Stomach (tissue), 9 donors: Measurements from ENCODE around the gene RSRP1. TPM values are rescaled to one million over a fixed set of nuclear protein-coding genes. Genes with fewer than 3 reads are reported as not detected.

Experiments
- DNase-seq, 2 donors: peaks; one replicate each; pipeline versions ENCODE4 v3.0.0 to v3.0.0-alpha.2; 2013 to 2019
- H3K27ac ChIP-seq, 5 donors: fragments of 200-600 bp in 4 of 5; sonication (generic) in 4 of 5; one replicate each; pipeline ENCODE4 v1.5.1; 2013 to 2019; ENCODE audit warnings: mild to moderate bottlenecking in 1 of 5, moderate library complexity in 1 of 5
- H3K27me3 ChIP-seq, 3 donors: fragments of 200-600 bp; sonication (generic); one replicate each; pipeline ENCODE4 v1.5.1; 2017 to 2019; ENCODE audit warnings: mixed run types in 1 of 3
- H3K36me3 ChIP-seq, 4 donors: fragments of 200-600 bp; sonication (generic); 1 replicate in 3 of 4; 2 replicates in 1 of 4; pipeline ENCODE4 v1.5.1; 2016 to 2019
- H3K4me1 ChIP-seq, 4 donors: fragments of 200-600 bp; sonication (generic); one replicate each; pipeline ENCODE4 v1.5.1; 2016 to 2019
- H3K4me3 ChIP-seq, 4 donors: fragments of 200-600 bp; sonication (generic) in 3 of 4; one replicate each; pipeline ENCODE4 v1.5.1; 2016 to 2019; ENCODE audit warnings: mild to moderate bottlenecking in 1 of 4
- H3K9me3 ChIP-seq, 4 donors: fragments of 200-600 bp; sonication (generic); one replicate each; pipeline ENCODE4 v1.5.1; 2016 to 2019
- CTCF ChIP-seq, 7 experiments: fragments of 450-650 bp in 4 of 7; fragments of 200-600 bp in 3 of 7; sonication (generic) in 3 of 7; IDR thresholded peaks; one replicate each; pipeline ENCODE4 v1.5.1; 2016 to 2019; ENCODE audit warnings: antibody characterized with exemption in 7 of 7, control low read depth in 2 of 7, mild to moderate bottlenecking in 1 of 7
- EP300 ChIP-seq: sonication (generic); formaldehyde crosslinking; IDR thresholded peaks from one replicate; pipeline ENCODE4 v1.6.1; 2017; ENCODE audit warnings: antibody characterized with exemption
- POLR2A ChIP-seq, 4 donors: fragments of 450-650 bp; IDR thresholded peaks; one replicate each; pipeline ENCODE4 v1.6.1; 2016; ENCODE audit warnings: antibody characterized with exemption in 4 of 4, control low read depth in 2 of 4, mild to moderate bottlenecking in 1 of 4, moderate library complexity in 1 of 4
- POLR2AphosphoS5 ChIP-seq, 3 donors: sonication (generic); formaldehyde crosslinking; IDR thresholded peaks; one replicate each; pipeline ENCODE4 v1.6.1; 2016; ENCODE audit warnings: antibody characterized with exemption in 3 of 3
- WGBS, 5 donors: extraction: QIAGEN DNeasy Blood & Tissue Kit in 3 of 5; methylation state at CpG; one replicate each; pipeline versions ENCODE4 v1.1.5 to v1.1.7; 2013 to 2018; 5-methylcytosine and 5-hydroxymethylcytosine counted together
- intact Hi-C: fragments of 100-400 bp; cut with DNase I; formaldehyde crosslinking; loops from one replicate; pipeline ENCODE4 v1.15.1; 2023; ENCODE audit warnings: low total_unique reads
- polyA plus RNA-seq, 3 donors: library from polyadenylated mRNA; stranded (reverse); fragments of 200-250 nt; gene quantifications; one replicate each; pipeline ENCODE4 v1.2.3, GENCODE V29; 2013
- total RNA-seq, 5 donors: library from RNA; depleted of rRNA; stranded (reverse); fragments of >200 nt; gene quantifications; one replicate each; pipeline versions ENCODE4 v1.1.0 to v1.2.3, GENCODE V29; 2014 to 2016
- donor health status: healthy with polysubstance abuse.
- donor health status: Bipolar disorder and iron deficiency.
- donor health status: healthy.

Gene RSRP1
- total and polyA plus RNA-seq, 8 donors = 12.8 to 476 (median 151) TPM

- Histone ChIP-seq H3K27ac (no peak overlapping the region), H3K27me3 (no peaks in the 10 kb centered on the region), H3K4me3 (no peak overlapping the region), H3K4me1 (peaks cover 10 to 18% (median 12%) of the 10 kb centered on the region in 4 donors), H3K36me3 (no peaks in the 10 kb centered on the region), H3K9me3 (no peaks in the 10 kb centered on the region)
- intact Hi-C loops = loop anchor here (10.0 kb wide), 2 partner anchors 265 to 335 kb away; partner anchors contain the start of gene RUNX3
- DNase-seq = no peak
- WGBS, 5 donors = 84 to 90% (median 85%) methylated on average over 20 of the region's 20 CpGs
- no peak for TF ChIP-seq EP300
- no peak for TF ChIP-seq POLR2A (IDR thresholded peaks at IDR 0.05)
- TF ChIP-seq CTCF (IDR thresholded peaks at IDR 0.05) = no peak
- no peak for TF ChIP-seq POLR2AphosphoS5 (IDR thresholded peaks at IDR 0.05)
Observed at GRCh38 chr1:25199819-25200620, 47.2 kb downstream of the RSRP1 start.

GRCh38 chr1:25198663-25199252 is 48.5 kb downstream of the RSRP1 start:
- H3K27ac ChIP-seq = peak overlapping the region in 2 of 5 donors; percentile 25 to 26

GRCh38 chr1:25197982-25198662 is 49.1 kb downstream of the RSRP1 start:
- DNase-seq = no peak
- intact Hi-C loops = no loop called here
- Histone ChIP-seq H3K27me3 (peaks cover 0 to 3% (median 0%) of the 10 kb centered on the region in 3 donors), H3K4me1 (peaks cover 10 to 18% (median 12%) of the 10 kb centered on the region in 4 donors), H3K36me3 (no peaks in the 10 kb centered on the region), H3K27ac (peak overlapping the region in 2 of 5 donors; percentile 25 to 26), H3K4me3 (no peak overlapping the region), H3K9me3 (no peaks in the 10 kb centered on the region)
- TF ChIP-seq EP300 (no peak), POLR2AphosphoS5 (IDR thresholded peaks at IDR 0.05) (no peak), CTCF (IDR thresholded peaks at IDR 0.05) (no peak), POLR2A (IDR thresholded peaks at IDR 0.05) (no peak)
- WGBS, 5 donors = 33 to 46% (median 36%) methylated on average over 11 of the region's 11 CpGs

More at GRCh38 chr1:25198663-25199252, 48.5 kb downstream of the RSRP1 start:
- DNase-seq = peak; percentile 53 to 72
- H3K4me1 ChIP-seq = peaks cover 10 to 18% (median 12%) of the 10 kb centered on the region in 4 donors
- H3K36me3 ChIP-seq = no peaks in the 10 kb centered on the region
- H3K9me3 ChIP-seq = no peaks in the 10 kb centered on the region
- intact Hi-C loops = no loop called here
- H3K4me3 ChIP-seq = peak overlapping the region in 1 of 4 donors; percentile 18
- TF ChIP-seq EP300 (no peak), POLR2A (IDR thresholded peaks at IDR 0.05) (no peak), CTCF (IDR thresholded peaks at IDR 0.05) (no peak), POLR2AphosphoS5 (IDR thresholded peaks at IDR 0.05) (no peak)
- 47 to 59% (median 52%) methylated on average over 20 of the region's 20 CpGs for WGBS, 5 donors
- no peaks in the 10 kb centered on the region for H3K27me3 ChIP-seq

DNA sequence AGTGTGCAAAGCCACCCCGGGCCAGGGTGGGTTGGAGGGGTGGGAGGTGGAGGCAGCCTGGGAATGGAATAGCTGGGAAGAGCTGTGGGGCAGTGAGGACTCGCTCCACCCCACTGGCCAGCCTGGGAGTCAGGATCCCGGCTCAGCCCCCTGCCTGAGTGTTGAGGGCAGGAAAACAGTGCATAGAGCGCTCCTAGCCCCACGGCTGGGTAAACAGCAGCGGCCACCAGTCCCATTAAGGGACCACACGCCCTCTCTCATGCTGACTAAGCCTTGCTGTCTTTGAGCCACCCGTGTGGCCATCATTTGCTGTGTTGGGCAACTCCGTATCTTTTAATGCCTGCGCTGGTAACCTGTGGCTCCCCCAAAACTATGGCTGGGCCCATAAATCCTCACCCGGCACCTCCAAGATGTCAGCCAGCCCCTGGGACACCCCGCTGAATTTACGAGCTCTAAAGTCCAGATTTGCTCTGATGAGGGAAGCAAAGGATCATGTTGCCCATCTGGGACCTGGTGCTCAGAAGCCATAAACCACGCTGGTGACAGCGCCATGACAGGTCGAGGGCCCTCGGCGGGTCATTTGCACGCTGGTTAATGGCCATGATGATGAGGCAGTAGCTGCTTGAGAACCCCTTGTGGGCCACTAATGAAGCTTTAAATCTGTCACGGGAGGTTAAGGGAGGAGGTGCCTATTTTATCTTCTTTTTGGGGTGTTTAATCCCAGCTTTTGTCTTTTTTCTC is 49.8 kb downstream of the RSRP1 start:
- H3K27me3 ChIP-seq = peaks cover 0 to 7% (median 0%) of the 10 kb centered on the region in 3 donors
- TF ChIP-seq EP300 (no peak), CTCF (IDR thresholded peaks at IDR 0.05) (no peak), POLR2A (IDR thresholded peaks at IDR 0.05) (no peak), POLR2AphosphoS5 (IDR thresholded peaks at IDR 0.05) (no peak)
- peaks cover 10 to 18% (median 12%) of the 10 kb centered on the region in 4 donors for H3K4me1 ChIP-seq
- intact Hi-C loops = no loop called here
- no peak overlapping the region for H3K4me3 ChIP-seq
- WGBS, 5 donors = 80 to 87% (median 84%) methylated on average over 17 to 20 of the region's 20 CpGs
- H3K27ac ChIP-seq = no peak overlapping the region
- no peaks in the 10 kb centered on the region for H3K9me3 ChIP-seq
- no peaks in the 10 kb centered on the region for H3K36me3 ChIP-seq
- no peak for DNase-seq
